SU-DHL-6 (cell line): ENCODE data around the gene OBSL1.

Source experiments
- CTCF ChIP-seq: fragments of 200-600 bp; sonication (generic); IDR thresholded peaks from one replicate; pipeline ENCODE4 v1.5.1; 2017; ENCODE audit warnings: antibody characterized with exemption, mild to moderate bottlenecking, low read length, moderate library complexity; ENCODE audit not compliant: insufficient read depth, poor library complexity, severe bottlenecking
- EZH2phosphoT487 ChIP-seq: fragments of 200-600 bp; sonication (generic), shearing (Covaris generic); conservative IDR thresholded peaks from 2 replicates; pipeline ENCODE4 v1.6.1; 2018; ENCODE audit warnings: mild to moderate bottlenecking, antibody characterized with exemption, low read length, moderate library complexity, mixed read lengths

- TF ChIP-seq CTCF (no peak), EZH2phosphoT487 (no peak)
These were observed 9.9 kb downstream of the OBSL1 start for GRCh38 chr2:219561179-219562048.
